Astrocyte of the spinal cord (primary cell): Measurements from ENCODE around the gene CCDC183.
A peak's percentile ranks its signal among the peaks of the same experiment; 100 is the strongest.

Experiments used
- DNase-seq: peaks from one replicate; pipeline ENCODE4 v3.0.0; 2011; ENCODE audit warnings: low read depth, low spot score
- H3K4me3 ChIP-seq: 2 replicates; pipeline ENCODE4 v1.5.1; 2011; ENCODE audit warnings: low read depth, mild to moderate bottlenecking, low read length, moderate library complexity
- in situ Hi-C: cut with HindIII; loops from 2 replicates; pipeline ENCODE4 v1.10.0; 2017; ENCODE audit warnings: low sequenced_read_pairs
- TF ChIP-seq, protein P1 (sequence below): IDR thresholded peaks from 2 replicates; pipeline ENCODE4 v1.5.1; 2012; ENCODE audit warnings: low read depth, mild to moderate bottlenecking, low read length, inconsistent platforms

Gene CCDC183

DNA sequence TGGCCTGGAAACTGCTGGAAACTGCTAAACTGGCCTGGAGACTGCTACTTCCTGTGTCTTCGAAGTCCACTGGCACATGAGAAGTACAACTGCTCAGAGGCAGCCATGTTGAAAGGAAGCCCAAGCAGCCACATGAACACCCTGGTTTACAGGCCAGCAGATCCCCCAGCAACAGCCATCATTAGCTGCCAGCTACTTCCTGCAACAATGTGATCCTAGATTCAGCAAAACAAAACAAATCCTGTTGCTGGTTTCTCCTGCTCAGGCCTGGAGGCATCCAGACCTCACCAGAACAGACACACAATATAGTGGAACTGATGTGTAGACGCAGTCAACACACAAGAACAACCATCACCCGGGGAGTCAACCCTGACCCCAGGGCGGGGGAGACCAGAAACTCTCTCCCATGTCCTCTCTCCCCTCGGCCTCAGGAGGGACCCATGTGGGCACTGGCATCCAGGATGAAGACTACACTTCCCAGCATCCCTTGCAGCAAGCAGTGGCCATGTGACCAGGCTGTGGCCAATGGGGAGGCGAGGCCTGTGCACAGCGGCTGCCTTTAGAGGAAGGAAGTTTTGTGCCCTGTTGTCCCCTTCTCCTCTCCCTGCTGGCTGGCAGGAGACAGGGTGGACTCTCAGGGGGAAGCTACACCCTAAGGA lies 22.6 kb upstream of the CCDC183 start:
- TF ChIP-seq, protein P1, sequence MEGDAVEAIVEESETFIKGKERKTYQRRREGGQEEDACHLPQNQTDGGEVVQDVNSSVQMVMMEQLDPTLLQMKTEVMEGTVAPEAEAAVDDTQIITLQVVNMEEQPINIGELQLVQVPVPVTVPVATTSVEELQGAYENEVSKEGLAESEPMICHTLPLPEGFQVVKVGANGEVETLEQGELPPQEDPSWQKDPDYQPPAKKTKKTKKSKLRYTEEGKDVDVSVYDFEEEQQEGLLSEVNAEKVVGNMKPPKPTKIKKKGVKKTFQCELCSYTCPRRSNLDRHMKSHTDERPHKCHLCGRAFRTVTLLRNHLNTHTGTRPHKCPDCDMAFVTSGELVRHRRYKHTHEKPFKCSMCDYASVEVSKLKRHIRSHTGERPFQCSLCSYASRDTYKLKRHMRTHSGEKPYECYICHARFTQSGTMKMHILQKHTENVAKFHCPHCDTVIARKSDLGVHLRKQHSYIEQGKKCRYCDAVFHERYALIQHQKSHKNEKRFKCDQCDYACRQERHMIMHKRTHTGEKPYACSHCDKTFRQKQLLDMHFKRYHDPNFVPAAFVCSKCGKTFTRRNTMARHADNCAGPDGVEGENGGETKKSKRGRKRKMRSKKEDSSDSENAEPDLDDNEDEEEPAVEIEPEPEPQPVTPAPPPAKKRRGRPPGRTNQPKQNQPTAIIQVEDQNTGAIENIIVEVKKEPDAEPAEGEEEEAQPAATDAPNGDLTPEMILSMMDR = no peak
- no peak for DNase-seq
- in situ Hi-C loops = no loop called here
- no peak overlapping the region for H3K4me3 ChIP-seq

DNA sequence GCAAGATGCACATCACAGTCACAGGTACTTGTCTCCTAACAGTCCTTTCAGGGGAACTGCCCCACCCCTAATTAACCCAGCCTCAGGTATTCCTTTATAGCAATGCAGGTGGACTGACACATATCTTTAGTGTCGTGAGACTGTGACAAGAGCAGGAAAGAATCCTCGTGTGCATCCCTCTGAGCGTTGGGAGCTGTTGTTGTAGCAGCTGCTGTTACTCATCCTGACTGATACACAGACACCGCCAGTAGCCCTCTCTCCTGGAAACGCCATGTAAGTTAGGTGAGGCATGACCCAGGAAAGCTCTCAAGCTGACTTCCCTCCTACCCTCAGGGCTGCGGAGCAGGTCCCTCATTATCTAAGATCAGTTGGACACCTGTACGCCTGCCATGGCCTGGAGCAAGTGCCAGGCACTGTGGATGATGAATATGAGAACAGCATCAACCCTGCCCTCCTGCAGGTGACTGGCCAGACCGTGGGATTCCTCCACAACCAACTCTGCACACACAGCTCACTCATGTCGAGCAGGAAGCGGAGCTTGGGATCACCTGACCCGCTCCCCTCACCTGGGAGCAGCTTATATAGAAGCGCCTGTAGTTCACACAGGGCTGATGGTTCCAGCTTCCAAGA lies 21.6 kb upstream of the CCDC183 start:
- no peak for DNase-seq
- in situ Hi-C loops = no loop called here
- no peak overlapping the region for H3K4me3 ChIP-seq
- TF ChIP-seq, protein P1 = no peak

DNA sequence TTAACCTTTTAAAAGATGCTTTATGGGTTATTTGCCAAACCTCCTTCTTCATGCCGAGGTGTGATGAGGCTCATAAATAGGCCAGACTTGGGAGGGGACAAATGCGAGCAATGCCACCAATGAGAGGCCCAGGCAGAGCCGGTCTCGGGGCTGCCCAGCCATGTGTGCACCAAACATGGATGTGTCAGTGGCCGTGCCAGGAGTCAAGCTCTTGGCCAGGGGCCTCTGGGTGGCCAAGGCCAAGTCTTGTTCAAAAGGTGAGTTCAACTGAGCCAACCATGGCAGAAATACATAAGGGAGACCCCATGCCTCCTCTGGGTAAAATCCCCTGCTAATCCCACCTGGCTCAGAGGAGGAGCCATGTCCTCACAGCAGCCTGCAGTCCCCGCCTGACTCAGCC lies 20.9 kb upstream of the CCDC183 start:
- TF ChIP-seq, protein P1 = no peak
- no peak for DNase-seq
- in situ Hi-C loops = no loop called here
- H3K4me3 ChIP-seq = no peak overlapping the region

- DNase-seq = no peak
- in situ Hi-C loops = no loop called here
- TF ChIP-seq, protein P1 = no peak
- no peak overlapping the region for H3K4me3 ChIP-seq
Measured at GRCh38 chr9:136776947-136777346, 19.2 kb upstream of the CCDC183 start.

DNA sequence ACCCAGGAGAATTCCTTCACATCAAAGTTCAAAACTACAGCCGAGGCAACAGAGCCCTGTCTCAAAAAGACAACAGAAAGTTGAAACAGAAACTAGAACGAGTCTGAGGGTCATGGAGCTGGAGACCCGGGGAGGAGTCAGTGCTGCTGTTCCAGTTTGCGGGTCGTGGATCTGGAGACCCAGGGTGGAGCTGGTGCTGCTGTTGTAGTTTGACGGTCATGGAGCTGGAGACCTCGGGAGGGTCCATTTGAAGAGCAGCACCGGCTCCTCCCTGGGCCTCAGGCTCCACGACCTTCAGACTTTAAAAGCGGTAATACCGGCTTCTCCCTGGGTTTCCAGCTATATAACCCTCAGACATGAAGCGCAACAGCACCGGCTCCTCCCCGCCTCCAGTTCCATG lies 18.8 kb upstream of the CCDC183 start:
- no peak for DNase-seq
- H3K4me3 ChIP-seq = no peak overlapping the region
- in situ Hi-C loops = no loop called here
- TF ChIP-seq, protein P1 = no peak

DNA sequence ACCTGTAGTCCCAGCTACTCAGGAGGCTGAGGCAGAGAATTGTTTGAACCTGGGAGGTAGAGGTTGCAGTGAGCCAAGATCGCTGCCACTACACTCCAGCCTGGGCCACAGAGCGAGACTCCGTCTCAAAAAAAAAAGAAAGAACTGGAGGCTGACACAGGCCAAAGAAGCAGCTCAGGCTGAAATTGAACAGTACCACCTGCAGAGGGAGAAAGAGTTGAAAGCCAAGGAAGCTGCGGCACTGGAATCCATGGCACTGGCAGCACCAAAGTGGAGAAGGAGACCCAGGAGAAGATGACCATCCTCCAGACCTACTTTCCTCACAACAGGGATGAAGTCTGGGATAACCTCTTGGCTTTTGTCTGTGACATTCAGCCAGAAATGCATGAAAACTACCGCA lies 16.3 kb upstream of the CCDC183 start:
- DNase-seq = no peak
- H3K4me3 ChIP-seq = no peak overlapping the region
- in situ Hi-C loops = no loop called here
- TF ChIP-seq, protein P1 = peak; percentile 10
